K562 (cell line): ENCODE measurements around the gene FTO. TPM values are rescaled to one million over a fixed set of nuclear protein-coding genes. Genes with fewer than 3 reads are reported as not detected.

Experiments used
- ATAC-seq: fragments of 200-7000 bp; cut with Tn5 transposase; 3 replicates; pipeline ENCODE4 v1.9.1; 2020; ENCODE audit warnings: moderate library complexity
- BruUV-seq: library from RNA; stranded (reverse); fragments of 400-500 nt; replicated peaks from 2 replicates; lab custom pipeline; 2021; lab: Mats Ljungman, UMichigan
- CTCF ChIA-PET: fragments of 300-600 bp; formaldehyde crosslinking; extraction: SDS; loops from one replicate; lab custom pipeline; 2021; ENCODE audit warnings: low intra/inter-chr PET ratio; lab: Yijun Ruan, JAX
- POLR2A ChIA-PET: fragments of 300-600, 350-650 bp; sonication (Branson Sonifier 250); formaldehyde crosslinking; extraction: SDS; loops from one replicate; lab custom pipeline; 2021; ENCODE audit warnings: antibody characterized with exemption, inconsistent platforms; lab: Yijun Ruan, JAX
- DNase-seq, 4 experiments: peaks; one replicate each; pipeline versions ENCODE4 v3.0.0 to v3.0.0-alpha.2; 2011 to 2018; ENCODE audit warnings: low spot score in 3 of 4, mixed read lengths in 3 of 4; ENCODE audit errors: extremely low read depth in 1 of 4
- FAIRE-seq: peaks from 2 replicates; lab custom pipeline; 2011; peaks lifted over from hg19 to GRCh38; lab: Jason Lieb, UNC
- H2AFZ ChIP-seq: 2 replicates; pipeline ENCODE4 v1.6.0; 2011; ENCODE audit warnings: low read depth, low read length, control low read depth, inconsistent platforms
- H3K27ac ChIP-seq: fragments of 200-600 bp; 3 replicates; pipeline ENCODE4 v1.8.0; 2011; ENCODE audit warnings: low read depth, mild to moderate bottlenecking, control low read depth, inconsistent platforms, low read length, moderate library complexity, mixed read lengths; ENCODE audit errors: extremely low read depth
- H3K27me3 ChIP-seq, 2 experiments: fragments of 300-600 bp in 1 of 2; 2 replicates in 1 of 2; 3 replicates in 1 of 2; pipeline versions ENCODE4 v1.6.0 to v1.8.0; 2011; ENCODE audit warnings: inconsistent platforms in 2 of 2, low read length in 2 of 2, mild to moderate bottlenecking in 1 of 2, mixed read lengths in 1 of 2, moderate library complexity in 1 of 2; ENCODE audit not compliant: control insufficient read depth in 2 of 2, insufficient read depth in 2 of 2
- H3K36me3 ChIP-seq: fragments of 300-600 bp; 3 replicates; pipeline ENCODE4 v1.8.0; 2011; ENCODE audit warnings: mild to moderate bottlenecking, low read length, inconsistent platforms; ENCODE audit not compliant: control insufficient read depth, insufficient read depth
- H3K4me1 ChIP-seq, 2 experiments: fragments of 200-600 bp in 1 of 2; replicated peaks in 1 of 2; 2 replicates in 1 of 2; 3 replicates in 1 of 2; pipeline versions ENCODE4 v1.5.1 to v1.8.0; 2011; ENCODE audit warnings: inconsistent platforms in 2 of 2, low read length in 2 of 2, mild to moderate bottlenecking in 1 of 2, mixed read lengths in 1 of 2, moderate library complexity in 1 of 2; ENCODE audit not compliant: control insufficient read depth in 2 of 2, insufficient read depth in 2 of 2
- H3K4me2 ChIP-seq: 2 replicates; pipeline ENCODE4 v1.6.1; 2011; ENCODE audit warnings: low read length, control low read depth, inconsistent platforms, mixed read lengths; ENCODE audit not compliant: insufficient read depth
- H3K4me3 ChIP-seq: fragments of 200-600 bp; sonication (generic), shearing (Covaris generic); 2 replicates; pipeline ENCODE4 v1.5.1; 2016; ENCODE audit warnings: control low read depth, inconsistent platforms
- H3K79me2 ChIP-seq: fragments of 200-600 bp; 3 replicates; pipeline ENCODE4 v1.8.0; 2011; ENCODE audit warnings: low read length, inconsistent platforms; ENCODE audit not compliant: control insufficient read depth, insufficient read depth
- H3K9ac ChIP-seq, 2 experiments: 2 replicates each; pipeline versions ENCODE4 v1.6.0 to v1.6.1; 2011; ENCODE audit warnings: low read depth in 2 of 2, low read length in 2 of 2, control low read depth in 1 of 2, inconsistent platforms in 1 of 2, mild to moderate bottlenecking in 1 of 2, mixed read lengths in 1 of 2; ENCODE audit not compliant: insufficient read depth in 1 of 2
- H3K9me1 ChIP-seq: one replicate; pipeline ENCODE4 v1.6.0; 2011; ENCODE audit warnings: inconsistent platforms, mild to moderate bottlenecking, low read length, moderate library complexity; ENCODE audit not compliant: control insufficient read depth, insufficient read depth
- H3K9me3 ChIP-seq: replicated peaks from 2 replicates; pipeline ENCODE4 v1.5.1; 2011; ENCODE audit warnings: low read depth, low read length, inconsistent platforms; ENCODE audit not compliant: control insufficient read depth, insufficient read depth
- H4K20me1 ChIP-seq: replicated peaks from 2 replicates; pipeline ENCODE4 v1.6.1; 2011; ENCODE audit warnings: low read length, inconsistent platforms, mixed read lengths; ENCODE audit not compliant: control insufficient read depth, insufficient read depth
- ATF3 ChIP-seq, 2 experiments: fragments of 450-650 bp in 1 of 2; sonication (generic) in 1 of 2; formaldehyde crosslinking in 1 of 2; IDR thresholded peaks in 1 of 2; conservative IDR thresholded peaks in 1 of 2; 2 replicates each; pipeline versions ENCODE4 v1.6.1 to v1.8.1; 2016 to 2023; ENCODE audit warnings: mild to moderate bottlenecking in 2 of 2, moderate library complexity in 2 of 2, inconsistent platforms in 1 of 2, missing genetic modification reagents in 1 of 2
- MAFF ChIP-seq: IDR thresholded peaks from 2 replicates; pipeline ENCODE4 v1.6.1; 2012; ENCODE audit warnings: low read length, improper control_type of control experiment
- TCF3 ChIP-seq: sonication (generic); formaldehyde crosslinking; IDR thresholded peaks from 2 replicates; pipeline ENCODE4 v1.4.0; 2020; ENCODE audit warnings: mild to moderate bottlenecking, missing genetic modification reagents
- ZNF280B ChIP-seq: fragments of 250-450 bp; sonication (Bioruptor Pico); IDR thresholded peaks from 2 replicates; pipeline ENCODE4 v1.5.1; 2021; ENCODE audit warnings: mild to moderate bottlenecking
- WGBS: fragments of 100-300 bp; shearing (Covaris generic); methylation state at CpG from one replicate; pipeline ENCODE4 v1.1.6; 2016; ENCODE audit warnings: low coverage, mixed read lengths; ENCODE audit not compliant: insufficient coverage; ENCODE audit errors: missing lambda C conversion rate; 5-methylcytosine and 5-hydroxymethylcytosine counted together
- in situ Hi-C: fragments of 300-500 bp; cut with MboI; formaldehyde crosslinking; loops from 4 replicates; pipeline ENCODE4 v1.15.0; 2018; ENCODE audit warnings: inconsistent platforms, mixed read lengths
- intact Hi-C: fragments of 100-400 bp; cut with micrococcal nuclease; formaldehyde crosslinking; loops from 2 replicates; pipeline ENCODE4 v1.14.2; 2022
- polyA plus RNA-seq, 8 experiments: library from polyadenylated mRNA; depleted of rRNA in 4 of 8; stranded (reverse) in 5 of 8; unstranded in 3 of 8; fragments of >200 nt; fragmentation: Nextera tagmentation in 2 of 8; fragmentation: Illumina TruSeq in 1 of 8; extraction: Ambion mirVana in 2 of 8; extraction: Trizol in 1 of 8; gene quantifications; 2 replicates each; pipeline versions ENCODE4 v1.2.1 to v1.2.3, GENCODE V29; 2011 to 2014; ENCODE audit warnings: inconsistent platforms in 1 of 8, missing spikeins in 1 of 8
- total RNA-seq, 7 experiments: library from RNA; depleted of rRNA in 6 of 7; stranded (reverse); fragments of >200 nt in 6 of 7; fragmentation: Illumina TruSeq in 2 of 7; extraction: Trizol in 2 of 7; gene quantifications; 2 replicates each; pipeline versions ENCODE4 v1.2.1 to v1.2.3, GENCODE V29; 2011 to 2021; ENCODE audit warnings: low replicate concordance in 1 of 7

Gene FTO
- total and polyA plus RNA-seq, 9 of the 15 experiments (the other 6 are each of a cell fraction or from before 2014, with no cell fraction given) = 11.3 to 27.7 (median 25.5) TPM

- no peak for DNase-seq
- Histone ChIP-seq H2AFZ (no peak overlapping the region), H3K79me2 (no peaks in the 10 kb centered on the region), H3K9me1 (no peaks in the 10 kb centered on the region), H3K27me3 (no peaks in the 10 kb centered on the region), H3K4me1 (no peaks in the 10 kb centered on the region), H3K4me3 (no peak overlapping the region), H3K36me3 (no peaks in the 10 kb centered on the region), H3K9ac (no peak overlapping the region), H3K4me2 (no peak overlapping the region)
- WGBS = 27% methylated on average over 7 of the region's 7 CpGs
- CTCF ChIA-PET = no interaction called here
- no peak for ATAC-seq
- no TSS peak for BruUV-seq
- TF ChIP-seq MAFF (no peak), ZNF280B (CRISPR knock-in tag) (no peak), ATF3 (IDR thresholded peaks at IDR 0.05) (no peak), ATF3 (CRISPR knock-in tag; conservative IDR thresholded peaks at IDR 0.05) (no peak), TCF3 (no peak)
- TF ChIP-seq, all 486 proteins: peak for 0
- POLR2A ChIA-PET = interaction anchor here (0.6 kb wide), 1 partner anchor 384 kb away, joined by 3 read pairs; no protein-coding TSS in a partner anchor
- no peak overlapping the region for H3K27ac ChIP-seq
- FAIRE-seq = no peak
- no peaks in the 10 kb centered on the region for H3K9me3 ChIP-seq
- intact Hi-C loops = no loop called here
- in situ Hi-C loops = loop anchor here (25.0 kb wide), 1 partner anchor 1065 kb away; no protein-coding TSS in a partner anchor
- H4K20me1 ChIP-seq = no peaks in the 10 kb centered on the region; the same call in 1 of the 2 replicates
Observed at GRCh38 chr16:53947642-53948041, 243.7 kb downstream of the FTO start.
